GM12878 (cell line): ENCODE measurements around the gene KRT7. TPM values are rescaled to one million over a fixed set of nuclear protein-coding genes. Genes with fewer than 3 reads are reported as not detected.

Source experiments
- ATAC-seq: fragments of 200-7000 bp; cut with Tn5 transposase; 3 replicates; pipeline ENCODE4 v1.9.1; 2020; ENCODE audit warnings: mild to moderate bottlenecking, moderate library complexity
- BruUV-seq: library from RNA; stranded (reverse); fragments of 400-500 nt; replicated peaks from 2 replicates; lab custom pipeline; 2021; lab: Mats Ljungman, UMichigan
- CTCF ChIA-PET: fragments of 300-600 bp; sonication (Branson Sonifier 250); formaldehyde crosslinking; extraction: SDS; loops from one replicate; lab custom pipeline; 2021; ENCODE audit warnings: inconsistent platforms; lab: Yijun Ruan, JAX
- POLR2A ChIA-PET: fragments of 350-600 bp; formaldehyde crosslinking; extraction: SDS; loops from one replicate; lab custom pipeline; 2021; ENCODE audit warnings: inconsistent platforms; lab: Charles Lee
- RAD21 ChIA-PET: fragments of 300-600 bp; sonication (Branson Sonifier 250); formaldehyde crosslinking; loops from one replicate; lab custom pipeline; 2023; ENCODE audit warnings: antibody characterized with exemption; ENCODE audit not compliant: unreplicated experiment; lab: Charles Lee
- SMC1A ChIA-PET: fragments of 300-600 bp; sonication (Branson Sonifier 250); formaldehyde crosslinking; loops from one replicate; lab custom pipeline; 2023; ENCODE audit not compliant: unreplicated experiment, uncharacterized antibody; lab: Charles Lee
- DNase-seq: peaks from one replicate; pipeline ENCODE4 v3.0.0-alpha.2; 2011; ENCODE audit warnings: low read depth, low spot score
- FAIRE-seq: peaks from 3 replicates; lab custom pipeline; 2011; peaks lifted over from hg19 to GRCh38; lab: Jason Lieb, UNC
- H2AFZ ChIP-seq: 2 replicates; pipeline ENCODE4 v1.6.0; 2011; ENCODE audit warnings: low read depth, low read length, control low read depth; ENCODE audit not compliant: control insufficient read depth
- H3K27ac ChIP-seq: 2 replicates; pipeline ENCODE4 v1.5.1; 2011; ENCODE audit warnings: control low read depth; ENCODE audit not compliant: control insufficient read depth, insufficient read depth
- H3K27me3 ChIP-seq, 2 experiments: replicated peaks in 1 of 2; 2 replicates each; pipeline versions ENCODE4 v1.6.0 to v1.6.1; 2011; ENCODE audit warnings: low read length in 1 of 2; ENCODE audit not compliant: control insufficient read depth in 2 of 2, insufficient read depth in 2 of 2
- H3K36me3 ChIP-seq, 2 experiments: 2 replicates each; pipeline ENCODE4 v1.5.1; 2011; ENCODE audit warnings: low read length in 1 of 2; ENCODE audit not compliant: control insufficient read depth in 2 of 2, insufficient read depth in 2 of 2
- H3K4me1 ChIP-seq: 2 replicates; pipeline ENCODE4 v1.6.1; 2011; ENCODE audit warnings: mild to moderate bottlenecking, low read length, moderate library complexity, mixed read lengths; ENCODE audit not compliant: control insufficient read depth, insufficient read depth
- H3K4me2 ChIP-seq: 2 replicates; pipeline ENCODE4 v1.6.0; 2011; ENCODE audit warnings: control low read depth; ENCODE audit not compliant: control insufficient read depth, insufficient read depth
- H3K4me3 ChIP-seq: fragments of 200-600 bp; sonication (generic); 2 replicates; pipeline ENCODE4 v1.5.1; 2016
- H3K79me2 ChIP-seq: 2 replicates; pipeline ENCODE4 v1.6.0; 2011; ENCODE audit warnings: low read length; ENCODE audit not compliant: control insufficient read depth, insufficient read depth
- H3K9ac ChIP-seq: 2 replicates; pipeline ENCODE4 v1.8.0; 2011; ENCODE audit warnings: low read length, control low read depth, mixed read lengths; ENCODE audit not compliant: control insufficient read depth, insufficient read depth
- H3K9me3 ChIP-seq: replicated peaks from 3 replicates; pipeline ENCODE4 v1.5.1; 2011; ENCODE audit warnings: mild to moderate bottlenecking, low read length; ENCODE audit not compliant: control insufficient read depth, insufficient read depth
- H4K20me1 ChIP-seq: 2 replicates; pipeline ENCODE4 v1.6.0; 2011; ENCODE audit not compliant: control insufficient read depth, insufficient read depth
- BCLAF1 ChIP-seq: fragments of 450-650 bp; IDR thresholded peaks from 2 replicates; pipeline ENCODE4 v1.6.1; 2017; ENCODE audit warnings: antibody characterized with exemption, mild to moderate bottlenecking, moderate library complexity
- E4F1 ChIP-seq: fragments of 450-650 bp; IDR thresholded peaks from 2 replicates; pipeline ENCODE4 v1.6.1; 2018; ENCODE audit warnings: borderline replicate concordance, mild to moderate bottlenecking; ENCODE audit not compliant: partially characterized antibody
- IRF4 ChIP-seq: IDR thresholded peaks from 2 replicates; pipeline ENCODE4 v1.6.1; 2011; ENCODE audit warnings: low read depth, low read length
- KLF5 ChIP-seq: fragments of 450-650 bp; IDR thresholded peaks from 2 replicates; pipeline ENCODE4 v1.6.1; 2014; ENCODE audit warnings: mild to moderate bottlenecking; ENCODE audit not compliant: partially characterized antibody
- RBBP5 ChIP-seq: fragments of 200-600 bp; sonication (generic); conservative IDR thresholded peaks from 2 replicates; pipeline ENCODE4 v1.6.1; 2016
- RELB ChIP-seq: fragments of 450-650 bp; IDR thresholded peaks from 2 replicates; pipeline ENCODE4 v1.6.1; 2017; ENCODE audit warnings: low read depth, mild to moderate bottlenecking, moderate library complexity
- SREBF2 ChIP-seq: IDR thresholded peaks from 2 replicates; pipeline ENCODE4 v1.6.1; 2012; ENCODE audit warnings: mild to moderate bottlenecking, low read length
- TBL1XR1 ChIP-seq: IDR thresholded peaks from 2 replicates; pipeline ENCODE4 v1.6.1; 2012; ENCODE audit warnings: low read depth, low read length, improper control_type of control experiment
- ZNF622 ChIP-seq: fragments of 450-650 bp; IDR thresholded peaks from 2 replicates; pipeline ENCODE4 v1.6.1; 2017; ENCODE audit warnings: mild to moderate bottlenecking, inconsistent platforms
- WGBS: methylation state at CpG from one replicate; pipeline ENCODE4 v1.1.6; 2016; ENCODE audit warnings: low lambda C conversion rate; ENCODE audit not compliant: insufficient replicate concordance, insufficient coverage; ENCODE audit errors: missing lambda C conversion rate; 5-methylcytosine and 5-hydroxymethylcytosine counted together
- in situ Hi-C: fragments of 300-500 bp; cut with MboI; formaldehyde crosslinking; loops from 9 replicates; pipeline ENCODE4 v1.14.3; 2018; ENCODE audit warnings: mixed read lengths
- intact Hi-C: fragments of 100-400 bp; cut with micrococcal nuclease; formaldehyde crosslinking; loops from one replicate; pipeline ENCODE4 v1.14.2; 2022; ENCODE audit not compliant: unreplicated experiment
- polyA plus RNA-seq, 11 experiments: library from polyadenylated mRNA; depleted of rRNA in 4 of 11; unstranded in 6 of 11; stranded (reverse) in 5 of 11; fragments of >200 nt; fragmentation: Nextera tagmentation in 4 of 11; fragmentation: Illumina TruSeq in 1 of 11; extraction: Ambion mirVana in 4 of 11; extraction: Trizol in 1 of 11; gene quantifications; 1 replicate in 1 of 11; 2 replicates in 10 of 11; pipeline versions ENCODE4 v1.2.1 to v1.2.3, GENCODE V29; 2011 to 2016; ENCODE audit warnings: inconsistent platforms in 2 of 11, missing spikeins in 2 of 11, low read depth in 1 of 11
- total RNA-seq, 4 experiments: library from RNA; depleted of rRNA in 3 of 4; stranded (reverse); fragments of >200 nt in 3 of 4; fragmentation: Illumina TruSeq in 1 of 4; extraction: Trizol in 1 of 4; gene quantifications; 2 replicates each; pipeline versions ENCODE4 v1.2.1 to v1.2.3, GENCODE V29; 2013 to 2021

Gene KRT7
- total and polyA plus RNA-seq, 10 of the 15 experiments (the other 5 are each of a cell fraction or from before 2014, with no cell fraction given): 0.90 to 18.7 (median 4.8) TPM

- TF ChIP-seq TBL1XR1: no peak
- TF ChIP-seq SREBF2: no peak
- no peak for TF ChIP-seq KLF5
- TF ChIP-seq ZNF622: no peak
- TF ChIP-seq E4F1: no peak
- TF ChIP-seq IRF4: no peak
- no peak for TF ChIP-seq RELB
- no peak for TF ChIP-seq BCLAF1
- no peak for TF ChIP-seq RBBP5
- WGBS: 63% methylated on average over 4 of the region's 4 CpGs
- in situ Hi-C loops (no loop called here), intact Hi-C loops (no loop called here)
- H3K9me3 ChIP-seq: no peaks in the 10 kb centered on the region
- no peaks in the 10 kb centered on the region; a peak in 1 of 4 replicates for H3K27me3 ChIP-seq
- ChIA-PET CTCF (interaction anchor here (1.1 to 8.6 kb wide), 18 partner anchors 8 to 147 kb away, joined by 3 to 84 read pairs (median 6); no protein-coding TSS in a partner anchor), SMC1A (interaction anchor here (0.9 to 1.9 kb wide), 3 partner anchors 22 to 69 kb away, joined by 3 to 13 read pairs (median 3); no protein-coding TSS in a partner anchor), RAD21 (interaction anchor here (0.8 to 2.1 kb wide), 4 partner anchors 15 to 105 kb away, joined by 3 to 24 read pairs (median 6); no protein-coding TSS in a partner anchor), POLR2A (no interaction called here)
- H3K4me1 ChIP-seq: peaks cover 6% of the 10 kb centered on the region; the same call in 1 of the 2 replicates
- FAIRE-seq (no peak), ATAC-seq (no peak), DNase-seq (no peak)
- no peak overlapping the region for H3K4me2 ChIP-seq
- BruUV-seq: no TSS peak
- no peak overlapping the region for H3K4me3 ChIP-seq
- H2AFZ ChIP-seq: no peak overlapping the region
- H3K36me3 ChIP-seq: no peaks in the 10 kb centered on the region
- no peak overlapping the region for H3K27ac ChIP-seq
- H3K9ac ChIP-seq: no peak overlapping the region
- no peaks in the 10 kb centered on the region for H3K79me2 ChIP-seq
- no peaks in the 10 kb centered on the region for H4K20me1 ChIP-seq
Measured at GRCh38 chr12:52222692-52223091, 10.4 kb upstream of the KRT7 start.
